Stimulated activated naive CD4-positive, alpha-beta T cell (primary cell): ENCODE data around the gene LGALS1.
A peak's percentile ranks its signal among the peaks of the same experiment; 100 is the strongest.
"Not testable (repeated sequence)": the region's sequence is repeated elsewhere in the genome, so short reads cannot be mapped to it uniquely, and the experiment has no call there.

Source experiments
- DNase-seq, 6 experiments: peaks; one replicate each; lab custom pipeline; 2025; lab: John Stamatoyannopoulos, UW

Gene LGALS1

DNA sequence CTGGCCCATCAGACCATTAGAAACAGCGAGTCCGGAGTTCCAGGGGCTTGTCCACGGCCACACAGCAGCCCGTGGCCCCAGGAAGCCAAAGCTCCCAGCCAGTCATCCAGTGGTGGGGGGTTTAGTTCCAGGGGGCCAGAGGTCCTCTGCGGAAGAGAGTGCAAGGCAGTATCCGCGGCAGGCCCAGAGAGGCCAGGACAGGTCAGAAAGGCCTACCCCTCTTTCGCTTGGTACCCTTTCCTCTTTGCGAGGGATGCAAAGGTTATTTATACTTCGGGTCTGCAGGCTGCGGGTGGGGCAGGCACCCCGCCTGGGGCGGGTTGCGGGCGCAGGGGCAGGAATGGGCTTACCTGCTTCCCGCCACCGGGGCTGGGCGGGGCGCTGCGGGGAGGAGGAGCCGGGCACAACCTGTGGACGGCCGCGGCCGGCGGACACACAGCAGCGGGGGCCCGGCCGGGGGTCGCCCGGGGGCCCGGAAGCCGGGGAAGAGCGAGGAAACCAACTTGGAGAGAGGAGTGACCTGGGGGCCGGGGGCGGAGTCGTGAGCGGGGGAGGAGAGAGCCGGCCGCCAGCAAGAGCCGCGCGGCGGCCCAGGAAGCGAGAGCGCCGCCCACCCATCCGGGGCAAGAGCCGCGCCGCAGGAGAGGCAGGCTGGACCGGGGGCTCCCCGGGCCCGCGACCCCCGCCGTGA lies 36.2 kb upstream of the LGALS1 start, which contains the start of gene SH3BP1:
Gene SH3BP1 (plus strand): TSS at position 600 of the 691 bp plus-strand sequence. CDS start 119 bp downstream, outside the sequence.
- DNase-seq: peak; percentile 24 to 54 (median 39)

DNA sequence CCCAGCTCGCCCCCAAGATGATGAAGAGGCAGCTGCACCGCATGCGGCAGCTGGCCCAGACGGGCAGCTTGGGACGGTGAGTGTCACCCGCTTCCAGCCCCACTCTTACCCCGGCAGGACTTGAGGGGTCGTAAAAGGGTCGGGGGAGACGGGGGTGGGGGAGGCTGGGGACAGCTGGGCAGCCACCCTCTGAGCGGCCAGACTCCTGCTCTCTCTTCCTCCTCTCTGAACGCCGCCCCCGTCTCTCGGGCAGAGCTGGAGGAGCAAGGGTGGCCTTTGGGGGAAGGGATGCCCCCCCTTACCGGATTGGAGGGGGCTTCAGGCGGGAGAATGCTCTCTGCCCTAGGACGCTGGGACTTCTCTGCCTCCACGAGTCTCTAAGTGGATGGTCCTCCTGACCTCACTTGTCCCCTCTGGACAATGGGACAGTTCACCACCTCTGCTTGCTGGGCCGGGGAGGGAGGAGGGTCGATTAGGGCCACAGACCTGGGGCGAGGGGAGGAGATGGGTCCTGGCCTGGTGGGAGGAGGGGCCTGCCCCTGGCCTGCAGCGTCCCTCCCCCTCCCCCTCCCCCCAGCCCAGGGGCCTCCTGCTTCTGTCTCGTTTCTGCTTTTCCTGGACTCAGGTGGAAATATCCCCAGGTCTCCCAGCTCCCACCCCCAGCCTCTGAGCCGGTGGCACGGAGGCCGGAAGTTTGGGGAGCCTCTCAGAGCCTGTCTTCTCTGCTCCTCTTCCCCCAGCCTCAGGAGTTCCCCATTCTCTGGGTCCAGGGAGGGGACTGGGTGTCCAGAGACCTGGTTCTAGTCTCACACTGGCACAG lies 35.5 kb upstream of the LGALS1 start:
- DNase-seq: peak in 5 of 6 experiments; percentile 8 to 32 (median 28)

DNA sequence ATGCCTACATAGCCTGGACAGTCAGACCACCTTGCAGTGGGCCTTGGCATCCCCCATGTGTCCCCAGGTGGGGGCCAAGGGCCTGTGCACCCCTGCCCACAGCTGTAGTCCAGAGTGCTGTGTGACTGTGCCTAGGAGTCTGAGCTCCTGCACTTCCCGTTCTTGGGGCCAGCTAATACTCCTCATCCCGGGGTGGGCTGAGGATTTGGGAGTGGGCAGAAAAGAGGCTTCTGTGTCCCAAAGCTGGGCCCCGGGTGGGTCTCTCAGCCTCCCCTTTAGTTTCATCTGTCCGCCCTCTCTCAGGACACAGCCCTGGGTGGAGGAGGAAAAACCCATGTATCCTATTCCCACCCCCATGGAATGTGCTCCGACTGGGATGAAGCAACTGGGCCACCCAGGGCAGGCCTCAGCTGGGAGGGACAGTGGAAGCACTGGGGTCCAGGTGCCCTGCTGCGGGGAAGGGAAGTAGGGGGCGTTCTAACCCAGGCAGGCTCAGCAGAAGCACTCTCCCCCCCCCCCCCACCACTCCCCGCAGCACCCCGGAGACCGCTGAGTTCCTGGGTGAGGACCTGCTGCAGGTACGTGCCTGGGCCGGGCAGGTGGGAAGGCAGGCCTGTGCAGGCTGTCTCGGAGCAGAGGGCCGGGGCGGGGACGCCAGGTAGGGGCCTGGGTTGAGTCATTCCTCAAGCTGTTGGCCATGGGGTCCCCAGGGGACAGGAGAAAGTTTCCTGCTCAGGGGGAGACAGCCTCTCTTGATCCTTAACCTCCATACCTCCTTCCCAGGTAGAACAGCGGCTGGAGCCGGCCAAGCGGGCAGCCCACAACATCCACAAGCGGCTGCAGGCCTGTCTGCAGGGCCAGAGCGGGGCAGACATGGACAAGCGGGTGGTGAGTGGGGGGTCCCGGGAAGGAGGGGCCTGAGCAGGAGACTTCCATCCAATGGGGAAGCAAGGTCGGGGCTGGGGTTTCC lies 34.6 kb upstream of the LGALS1 start:
- DNase-seq: peak; percentile 13 to 47 (median 41)

DNA sequence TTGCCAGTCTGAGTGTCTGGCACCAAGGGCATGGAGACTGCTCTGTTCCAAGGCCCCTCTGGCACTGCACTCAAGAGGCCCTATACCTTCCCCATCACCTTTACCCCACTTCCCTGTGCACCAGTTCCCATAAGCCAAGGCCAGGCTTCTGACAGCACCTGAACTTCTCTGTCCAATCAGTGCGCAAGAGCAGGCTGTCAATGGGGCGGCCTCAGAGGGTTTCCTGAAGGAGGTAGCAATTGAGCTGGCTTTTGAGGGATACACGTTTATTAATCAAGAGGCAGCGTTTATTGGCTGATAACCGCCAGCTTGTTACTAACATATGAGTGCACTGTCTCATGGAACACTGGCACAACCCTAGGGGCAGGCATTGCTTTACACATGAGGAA lies 33.9 kb upstream of the LGALS1 start:
- DNase-seq: no peak

DNA sequence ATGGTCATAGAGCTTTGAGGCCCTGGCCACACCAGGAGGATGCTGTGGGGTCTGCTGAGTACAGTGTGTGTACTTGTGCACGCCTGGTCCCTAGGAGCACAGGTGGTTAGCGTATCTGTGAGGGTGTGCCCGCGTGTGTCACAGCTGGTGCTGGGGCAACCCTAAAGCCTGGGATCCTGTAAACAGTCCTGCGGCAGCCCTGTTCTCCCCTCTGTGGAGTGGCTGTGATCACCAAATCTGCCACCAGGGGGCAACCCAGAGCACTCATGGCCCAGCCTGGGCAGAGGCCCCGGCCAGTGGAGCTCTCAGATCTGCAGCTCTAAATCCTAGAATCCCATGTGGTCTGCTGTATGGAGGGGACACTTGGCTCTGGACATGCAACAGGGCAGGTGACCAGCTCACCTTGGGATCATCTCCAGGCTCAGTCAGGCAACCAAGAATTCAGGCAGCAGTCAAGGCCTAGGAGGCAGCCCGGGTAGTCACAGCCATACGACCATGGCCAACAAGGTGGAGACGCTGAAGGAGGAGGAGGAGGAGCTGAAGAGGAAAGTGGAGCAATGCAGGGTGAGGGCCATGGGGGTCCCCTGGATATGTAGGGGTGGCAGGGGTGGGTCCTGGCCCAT lies 32.1 kb upstream of the LGALS1 start:
- DNase-seq: peak; percentile 49 to 88 (median 80)

DNA sequence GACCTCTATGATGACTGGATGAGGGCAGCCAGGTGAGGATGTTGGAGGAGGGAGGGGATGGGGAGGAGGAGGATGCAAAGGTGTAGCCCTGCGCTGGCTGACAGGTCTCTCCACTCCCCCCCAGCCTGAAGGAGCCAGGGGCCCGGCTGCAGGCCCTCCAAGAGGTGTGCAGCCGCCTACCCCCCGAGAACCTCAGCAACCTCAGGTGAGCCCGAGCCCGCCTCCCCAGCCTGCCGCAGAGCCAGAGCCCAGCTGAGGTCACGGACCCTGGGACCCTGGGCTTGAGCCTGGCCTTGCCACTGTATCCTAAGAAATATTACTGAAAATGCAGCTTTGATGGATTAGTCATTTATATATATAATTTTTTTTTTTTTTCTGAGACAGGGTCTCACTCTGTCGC lies 28.1 kb upstream of the LGALS1 start:
- no peak for DNase-seq

DNA sequence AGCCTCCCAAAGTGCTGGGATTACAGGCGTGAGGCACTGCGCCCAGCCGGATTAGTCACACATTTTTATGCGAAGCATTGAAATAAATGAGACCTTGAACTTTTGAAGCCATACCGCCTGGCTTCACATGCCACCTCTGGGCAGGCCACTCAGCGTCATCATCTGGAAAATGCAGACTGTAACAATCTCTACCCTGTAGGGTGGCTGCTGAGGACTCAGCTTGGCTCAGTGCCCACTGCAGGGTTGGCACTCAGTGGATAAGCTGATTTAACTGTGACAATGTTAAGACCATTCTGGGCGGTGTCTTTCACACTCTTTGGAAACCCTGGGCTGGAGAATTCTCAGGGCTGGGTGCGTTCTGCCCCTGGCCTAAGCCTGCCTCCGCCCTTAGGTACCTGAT lies 27.5 kb upstream of the LGALS1 start:
- DNase-seq: no peak

DNA sequence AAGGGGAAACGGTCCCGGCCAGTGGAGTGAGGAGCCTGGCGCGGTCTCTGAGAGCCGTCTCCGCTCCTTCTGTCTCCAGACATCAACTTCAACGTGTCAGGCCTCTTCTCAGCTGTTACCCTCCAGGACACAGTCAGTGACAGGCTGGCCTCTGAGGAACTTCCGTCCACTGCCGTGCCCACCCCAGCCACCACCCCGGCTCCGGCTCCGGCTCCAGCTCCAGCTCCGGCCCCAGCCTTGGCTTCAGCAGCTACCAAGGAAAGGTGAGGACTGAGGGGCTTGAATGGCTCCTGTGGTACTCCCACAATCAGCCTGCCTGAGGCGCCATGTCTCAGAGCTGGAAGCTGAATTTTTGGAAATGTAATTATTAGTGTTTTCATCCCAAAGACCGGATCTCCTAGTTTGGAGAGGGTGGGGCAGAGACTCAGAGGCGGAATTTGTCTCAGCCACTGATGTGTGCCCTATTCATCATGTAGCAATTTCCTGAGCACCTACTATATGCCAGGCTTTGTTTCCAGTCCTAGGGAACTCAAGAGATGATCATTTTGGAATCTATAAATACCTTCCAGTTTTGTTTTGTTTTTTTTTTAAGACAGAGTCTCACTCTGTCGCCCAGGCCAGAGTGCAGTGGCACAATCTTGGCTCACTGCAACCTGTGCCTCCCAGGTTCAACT lies 24.8 kb upstream of the LGALS1 start:
- no peak for DNase-seq

DNA sequence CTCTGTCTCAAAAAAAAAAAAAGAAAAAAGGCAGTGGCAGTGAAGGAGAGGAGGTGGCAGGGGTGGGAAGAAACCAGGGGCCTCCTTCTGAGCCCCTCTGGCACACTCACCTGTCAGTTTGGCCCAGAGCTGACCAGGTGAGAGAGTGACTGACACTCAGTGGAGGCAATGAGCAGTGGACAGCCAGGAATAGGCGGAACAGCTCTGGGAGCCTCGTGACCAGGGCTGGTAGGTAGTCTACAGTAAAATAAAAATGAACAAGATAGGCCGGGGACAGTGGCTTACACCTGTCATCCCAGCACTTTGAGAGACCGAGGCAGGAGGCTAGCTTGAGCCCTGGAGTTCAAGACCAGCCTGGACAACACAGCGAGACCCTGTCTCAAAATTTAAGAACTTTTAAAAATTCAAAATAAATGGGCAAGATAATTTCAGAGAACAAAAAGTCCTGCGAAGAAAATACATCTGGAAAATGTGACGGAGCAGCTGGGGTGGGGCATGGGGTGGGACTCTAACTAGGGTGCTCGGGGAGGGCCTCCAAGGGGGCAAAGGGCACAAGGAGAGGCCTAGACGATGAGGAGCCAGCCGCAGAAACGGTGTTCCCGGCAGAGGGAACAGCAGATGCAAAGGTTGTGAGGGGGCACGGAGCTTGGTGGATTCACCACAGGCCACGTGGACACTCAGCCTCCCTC lies 20.7 kb upstream of the LGALS1 start:
- no peak for DNase-seq

DNA sequence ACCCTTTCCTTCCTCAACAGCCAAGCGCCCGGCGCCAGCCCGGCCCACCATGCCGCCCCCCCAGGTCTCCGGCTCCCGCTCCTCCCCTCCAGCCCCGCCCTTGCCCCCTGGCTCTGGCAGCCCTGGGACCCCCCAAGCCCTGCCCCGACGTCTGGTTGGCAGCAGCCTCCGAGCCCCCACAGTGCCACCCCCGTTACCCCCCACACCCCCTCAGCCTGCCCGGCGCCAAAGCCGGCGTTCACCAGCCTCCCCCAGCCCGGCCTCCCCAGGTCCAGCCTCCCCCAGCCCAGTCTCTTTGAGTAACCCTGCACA lies 20.2 kb upstream of the LGALS1 start:
- DNase-seq: no peak

DNA sequence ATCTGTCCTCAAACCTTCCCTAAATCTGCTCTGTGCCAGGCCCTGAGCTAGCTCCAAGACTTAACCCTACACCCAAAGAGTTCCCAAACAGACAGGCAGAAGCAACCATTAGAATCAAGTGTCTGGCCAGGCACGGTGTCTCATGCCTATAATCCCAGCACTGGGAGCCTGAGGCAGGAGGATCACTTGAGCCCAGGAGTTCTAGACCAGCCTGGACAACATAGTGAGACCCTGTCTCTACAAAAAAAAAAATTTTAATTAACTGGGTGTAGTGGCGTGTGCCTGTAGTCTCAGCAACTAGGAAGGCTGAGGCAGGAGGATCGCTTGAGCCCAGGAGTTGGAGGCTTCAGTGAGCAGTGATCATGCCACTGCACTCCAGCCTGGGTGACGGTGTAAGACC lies 18.9 kb upstream of the LGALS1 start:
- not testable (repeated sequence) for DNase-seq

DNA sequence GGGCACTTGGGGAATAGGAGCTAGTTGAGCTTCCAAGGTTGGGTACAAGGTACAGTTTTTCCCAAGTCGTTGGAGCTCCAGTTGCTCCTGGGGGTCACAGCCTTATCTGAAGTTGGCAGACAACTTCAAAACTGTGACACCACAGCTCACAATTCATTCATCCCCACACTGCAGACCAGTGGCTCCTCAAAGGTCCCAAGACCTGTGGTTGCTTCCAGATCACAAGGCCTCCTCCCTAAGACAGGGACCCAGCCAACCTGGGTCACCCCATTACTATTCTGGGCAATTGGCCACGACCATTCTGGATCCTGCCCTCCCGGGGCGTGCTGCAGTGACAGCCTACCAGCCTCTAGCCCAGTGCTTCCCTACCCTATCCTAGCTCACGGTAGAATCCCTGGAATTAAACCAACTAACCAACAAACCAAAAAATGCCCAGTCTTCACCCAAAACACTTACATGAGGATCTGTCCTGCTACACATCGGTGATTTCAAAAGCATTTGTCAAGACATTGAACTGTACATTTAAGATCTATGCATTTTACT lies 17.8 kb upstream of the LGALS1 start:
- DNase-seq: no peak

DNA sequence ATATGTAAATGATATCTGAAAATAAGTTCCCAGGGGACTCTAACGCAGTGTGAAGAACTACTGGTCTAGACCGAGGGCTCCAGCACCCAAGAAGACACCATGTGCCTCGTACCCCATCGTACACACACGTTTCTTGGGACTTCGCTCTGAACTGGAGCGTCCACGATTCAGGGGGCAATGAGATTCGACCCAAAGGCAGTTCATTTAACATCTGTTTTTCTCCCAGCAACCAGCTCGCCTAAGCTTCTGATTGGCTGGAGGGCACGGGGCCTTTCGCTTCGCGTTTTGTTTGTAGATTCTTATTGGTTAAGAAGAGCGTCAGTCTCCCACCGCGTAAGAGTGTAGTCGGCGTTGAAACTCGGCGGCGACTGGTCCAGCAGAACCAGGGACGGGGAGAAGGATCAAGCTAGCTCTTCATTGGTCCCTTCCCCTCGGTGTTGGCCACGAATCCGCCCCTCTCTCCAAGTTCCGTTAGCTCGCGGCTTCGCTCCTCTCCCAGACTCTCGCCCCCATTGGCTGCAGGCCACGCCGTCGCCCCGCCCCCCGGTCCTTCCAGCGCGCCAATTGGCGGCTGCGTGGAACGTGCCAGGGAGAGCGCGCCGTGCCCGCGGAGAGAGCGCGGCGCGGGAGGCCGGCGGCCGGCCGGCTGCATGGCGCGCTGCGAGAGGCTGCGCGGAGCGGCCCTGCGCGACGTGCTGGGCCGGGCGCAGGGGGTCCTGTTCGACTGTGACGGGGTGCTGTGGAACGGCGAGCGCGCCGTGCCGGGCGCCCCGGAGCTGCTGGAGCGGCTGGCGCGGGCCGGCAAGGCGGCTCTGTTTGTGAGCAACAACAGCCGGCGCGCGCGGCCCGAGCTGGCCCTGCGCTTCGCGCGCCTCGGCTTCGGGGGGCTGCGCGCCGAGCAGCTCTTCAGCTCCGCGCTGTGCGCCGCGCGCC lies 17.0 kb upstream of the LGALS1 start, which contains the start of gene PDXP:
Gene PDXP (plus strand): TSS at position 591 of the 933 bp plus-strand sequence. CDS start 60 bp downstream, at position 651.
- peak; percentile 95 to 98 (median 98) for DNase-seq

DNA sequence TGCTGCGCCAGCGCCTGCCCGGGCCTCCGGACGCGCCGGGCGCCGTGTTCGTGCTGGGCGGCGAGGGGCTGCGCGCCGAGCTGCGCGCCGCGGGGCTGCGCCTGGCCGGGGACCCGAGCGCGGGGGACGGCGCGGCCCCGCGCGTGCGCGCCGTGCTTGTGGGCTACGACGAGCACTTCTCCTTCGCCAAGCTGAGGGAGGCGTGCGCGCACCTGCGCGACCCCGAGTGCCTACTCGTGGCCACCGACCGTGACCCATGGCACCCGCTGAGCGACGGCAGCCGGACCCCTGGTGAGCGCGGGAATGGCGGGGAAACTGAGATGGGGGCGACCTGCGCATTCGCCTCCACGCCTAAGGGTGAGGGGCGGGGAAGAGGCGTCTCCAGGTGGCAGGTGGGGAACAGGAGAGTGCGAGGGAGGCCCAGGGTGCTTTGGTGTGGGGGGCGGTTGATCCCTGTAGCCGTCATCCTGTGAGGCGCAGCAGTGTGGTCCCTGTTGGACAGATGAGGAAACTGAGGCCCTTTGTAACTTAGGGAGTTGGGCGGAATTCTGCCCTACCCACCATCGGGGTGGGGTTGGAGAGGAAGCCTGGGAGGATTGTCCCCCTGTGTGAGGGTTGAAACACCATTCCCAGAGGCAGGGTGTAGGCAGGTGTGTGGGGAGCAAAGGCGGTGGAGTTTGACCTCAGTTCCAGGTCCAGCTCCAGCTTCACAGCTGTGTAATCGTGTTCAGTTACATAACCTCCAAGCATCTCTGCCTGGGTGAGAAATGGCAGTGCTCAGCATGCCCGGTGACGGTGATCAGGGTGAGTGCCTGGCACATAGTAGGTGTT lies 16.2 kb upstream of the LGALS1 start:
- peak in 2 of 6 experiments; percentile 34 to 40 for DNase-seq

DNA sequence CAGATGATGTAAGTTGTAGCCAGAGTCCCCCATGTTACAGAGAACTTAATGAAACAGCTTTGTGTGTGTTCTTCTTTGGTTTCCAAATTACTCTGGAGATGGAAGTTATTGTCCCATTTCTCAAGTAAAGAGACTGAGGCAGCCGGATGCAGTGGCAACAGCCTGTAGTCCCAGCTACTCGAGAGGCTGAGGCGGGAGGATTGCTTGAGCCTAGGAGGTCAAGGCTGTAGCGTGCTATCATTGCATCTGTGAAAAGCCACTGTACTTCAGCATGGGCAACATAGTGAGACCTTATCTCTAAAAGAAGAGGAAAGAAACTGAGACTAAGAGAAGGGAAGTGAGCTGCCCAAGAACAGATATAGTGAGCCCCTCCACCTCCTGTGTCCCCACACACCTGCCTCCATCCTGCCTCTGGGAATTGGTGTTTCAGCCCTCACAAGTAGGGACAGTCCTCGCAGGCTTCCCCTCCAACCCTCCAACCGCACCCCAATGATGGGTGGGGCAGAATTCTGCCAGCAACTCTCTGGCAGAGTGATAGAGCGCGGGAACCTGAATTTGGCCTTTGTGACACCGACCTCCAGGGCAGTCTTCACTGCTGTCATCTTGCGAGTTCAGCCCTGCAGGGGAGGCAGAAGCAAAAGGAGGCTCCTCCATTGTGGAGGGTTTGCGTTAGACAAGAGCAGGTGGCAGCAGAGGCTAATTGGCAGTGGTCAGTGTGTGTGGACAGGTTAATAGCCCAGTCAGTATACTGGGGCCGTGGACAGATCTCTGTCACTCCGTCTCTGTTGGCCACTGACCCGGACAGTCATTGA lies 15.3 kb upstream of the LGALS1 start:
- no peak for DNase-seq

DNA sequence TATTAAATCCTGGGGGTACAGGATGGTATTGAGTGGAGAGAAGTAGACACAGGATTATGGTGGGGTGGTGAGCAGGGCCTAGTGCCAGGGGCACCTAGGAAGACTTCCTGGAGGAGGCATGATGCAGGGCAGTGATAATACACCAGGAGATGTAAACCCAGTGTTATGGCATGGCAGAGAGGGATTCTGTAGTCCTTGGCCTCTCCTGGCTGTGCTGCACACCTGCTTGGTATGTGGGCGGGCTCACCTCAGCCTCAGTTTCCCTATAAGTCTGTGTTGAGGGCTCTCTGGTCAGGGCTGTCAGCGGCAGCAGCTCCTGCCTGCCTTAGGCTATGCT lies 14.8 kb upstream of the LGALS1 start:
- DNase-seq: no peak

DNA sequence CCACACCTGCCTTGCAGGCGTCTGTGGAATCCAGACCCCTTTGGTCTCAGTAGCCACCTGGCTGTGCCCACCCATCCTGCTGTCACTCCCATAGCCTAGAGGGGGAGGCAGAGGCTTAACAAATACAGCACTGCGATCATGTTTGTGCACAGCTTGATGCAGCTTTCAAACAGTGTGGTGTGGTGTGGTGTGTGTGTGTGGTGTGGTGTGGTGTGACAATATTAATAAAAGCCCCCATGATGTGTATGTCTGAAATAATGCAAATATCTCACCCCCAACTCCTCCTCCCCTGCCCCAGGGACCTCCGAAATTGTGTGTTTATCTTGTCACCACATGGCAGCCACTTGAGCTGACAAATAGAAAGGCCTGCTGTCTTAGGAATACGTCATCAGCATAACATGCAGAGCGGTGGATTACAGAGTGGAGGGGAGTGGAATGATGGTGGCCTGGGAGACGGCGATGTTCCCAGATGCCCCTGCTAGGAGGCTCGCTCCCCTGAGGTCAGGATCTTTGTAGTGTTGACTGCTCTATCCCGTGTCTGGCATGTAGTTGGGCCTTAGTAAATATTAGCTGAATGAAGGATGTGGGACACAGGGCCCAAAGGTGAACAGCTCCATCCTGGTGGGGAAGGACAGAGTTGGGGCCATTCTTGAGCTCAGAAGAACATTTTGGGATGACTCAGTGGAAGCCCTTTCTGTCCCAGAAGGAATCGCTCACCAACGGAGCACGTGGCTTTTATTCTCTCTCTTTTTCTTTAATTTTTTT lies 14.1 kb upstream of the LGALS1 start:
- DNase-seq: peak in 5 of 6 experiments; percentile 10 to 43 (median 23)
